Stimulated activated CD8-positive, alpha-beta memory T cell treated with anti-CD3 and anti-CD28 coated beads, Interleukin-7, amount 100 ng/mL, for 4 hours (primary cell): ENCODE data around the gene PPP1R12B.
"Not testable (repeated sequence)": the region's sequence is repeated elsewhere in the genome, so short reads cannot be mapped to it uniquely, and the experiment has no call there.

ENCODE experiments used
- DNase-seq, 2 donors: peaks; one replicate each; pipeline ENCODE4 v3.0.0-alpha.2; 2020; ENCODE audit warnings: low read depth in 2 of 2

The PPP1R12B gene

GRCh38 chr1:202405928-202406327, 57.4 kb downstream of the PPP1R12B start:
- no peak for DNase-seq

GRCh38 chr1:202406896-202407295, 58.4 kb downstream of the PPP1R12B start:
- not testable (repeated sequence) for DNase-seq

GRCh38 chr1:202407378-202407777, 58.9 kb downstream of the PPP1R12B start:
- DNase-seq: not testable (repeated sequence)

GRCh38 chr1:202410251-202410650, 61.8 kb downstream of the PPP1R12B start:
- DNase-seq: not testable (repeated sequence)

GRCh38 chr1:202410854-202411357, 62.4 kb downstream of the PPP1R12B start:
- DNase-seq: not testable (repeated sequence)

GRCh38 chr1:202411422-202411821, 62.9 kb downstream of the PPP1R12B start:
- DNase-seq: no peak

- not testable (repeated sequence) for DNase-seq
Observed at GRCh38 chr1:202412421-202412820, 63.9 kb downstream of the PPP1R12B start.

GRCh38 chr1:202416641-202417040, 68.1 kb downstream of the PPP1R12B start:
- no peak for DNase-seq

GRCh38 chr1:202417141-202417540, 68.6 kb downstream of the PPP1R12B start:
- DNase-seq: not testable (repeated sequence)

- not testable (repeated sequence) for DNase-seq
Observed at GRCh38 chr1:202417762-202418201, 69.3 kb downstream of the PPP1R12B start.

- DNase-seq: not testable (repeated sequence)
Observed at GRCh38 chr1:202419731-202420130, 71.2 kb downstream of the PPP1R12B start.

GRCh38 chr1:202420422-202421094, 72.1 kb downstream of the PPP1R12B start:
- DNase-seq: not testable (repeated sequence)

GRCh38 chr1:202422709-202423108, 74.2 kb downstream of the PPP1R12B start:
- not testable (repeated sequence) for DNase-seq

GRCh38 chr1:202424260-202424659, 75.8 kb downstream of the PPP1R12B start:
- DNase-seq: not testable (repeated sequence)

- DNase-seq: not testable (repeated sequence)
Observed at GRCh38 chr1:202430111-202430510, 81.6 kb downstream of the PPP1R12B start.

- not testable (repeated sequence) for DNase-seq
Observed at GRCh38 chr1:202432338-202432737, 83.8 kb downstream of the PPP1R12B start.

- DNase-seq: no peak
Observed at GRCh38 chr1:202433155-202434043, 84.9 kb downstream of the PPP1R12B start.

GRCh38 chr1:202434059-202434458, 85.6 kb downstream of the PPP1R12B start:
- DNase-seq: no peak

- no peak for DNase-seq
Observed at GRCh38 chr1:202438393-202439174, 90.1 kb downstream of the PPP1R12B start.

- no peak for DNase-seq
Observed at GRCh38 chr1:202439308-202439707, 90.8 kb downstream of the PPP1R12B start.

GRCh38 chr1:202448140-202448539, 99.6 kb downstream of the PPP1R12B start:
- DNase-seq: not testable (repeated sequence)

GRCh38 chr1:202451641-202452040, 103.1 kb downstream of the PPP1R12B start:
- DNase-seq: not testable (repeated sequence)
